OCI-LY7 (cell line): ENCODE results near the gene FMN1. TPM values are rescaled to one million over a fixed set of nuclear protein-coding genes. Genes with fewer than 3 reads are reported as not detected.

Source experiments
- BruUV-seq: library from RNA; stranded (reverse); fragments of 400-500 nt; replicated peaks from 2 replicates; lab custom pipeline; 2021; lab: Mats Ljungman, UMichigan
- CTCF ChIA-PET: fragments of 300-600 bp; sonication (Branson Sonifier 250); formaldehyde crosslinking; loops from one replicate; lab custom pipeline; 2022; ENCODE audit warnings: antibody characterized with exemption; ENCODE audit not compliant: unreplicated experiment; lab: Charles Lee
- POLR2A ChIA-PET: fragments of 300-600 bp; sonication (Branson Sonifier 250); formaldehyde crosslinking; loops from one replicate; lab custom pipeline; 2022; ENCODE audit warnings: antibody characterized with exemption; lab: Charles Lee
- DNase-seq: peaks from one replicate; pipeline ENCODE4 v3.0.0-alpha.2; 2015; ENCODE audit warnings: low spot score
- H2AFZ ChIP-seq: fragments of 200-600 bp; sonication (generic), shearing (Covaris generic); 2 replicates; pipeline ENCODE4 v1.6.1; 2014; ENCODE audit warnings: mild to moderate bottlenecking, antibody characterized with exemption, low read length, moderate library complexity
- H3K27ac ChIP-seq: fragments of 200-600 bp; sonication (generic); 2 replicates; pipeline ENCODE4 v1.5.1; 2014; ENCODE audit warnings: mixed run types, low read depth, mild to moderate bottlenecking, moderate library complexity, low read length, inconsistent platforms; ENCODE audit not compliant: poor library complexity, severe bottlenecking
- H3K36me3 ChIP-seq: fragments of 200-600 bp; sonication (generic); 2 replicates; pipeline ENCODE4 v1.6.1; 2014; ENCODE audit warnings: mild to moderate bottlenecking, antibody characterized with exemption, low read length, moderate library complexity, mixed read lengths; ENCODE audit not compliant: insufficient read depth
- H3K4me1 ChIP-seq: fragments of 200-600 bp; sonication (generic); 2 replicates; pipeline ENCODE4 v1.5.1; 2014; ENCODE audit warnings: mild to moderate bottlenecking, low read length; ENCODE audit not compliant: insufficient read depth, poor library complexity, severe bottlenecking
- H3K4me2 ChIP-seq: fragments of 200-600 bp; sonication (generic); 2 replicates; pipeline ENCODE4 v1.6.1; 2014; ENCODE audit warnings: mild to moderate bottlenecking, low read length
- H3K4me3 ChIP-seq: fragments of 200-600 bp; sonication (generic); 2 replicates; pipeline ENCODE4 v1.5.1; 2014; ENCODE audit warnings: mild to moderate bottlenecking, low read depth, low read length; ENCODE audit not compliant: poor library complexity, severe bottlenecking
- H3K79me2 ChIP-seq: fragments of 200-600 bp; sonication (generic); 2 replicates; pipeline ENCODE4 v1.6.1; 2016; ENCODE audit warnings: low read depth, mild to moderate bottlenecking, low read length, moderate library complexity, mixed read lengths; ENCODE audit not compliant: insufficient read depth
- H3K9me2 ChIP-seq: fragments of 200-600 bp; sonication (generic); 2 replicates; pipeline ENCODE4 v1.6.1; 2016; ENCODE audit warnings: mild to moderate bottlenecking, low read length, mixed read lengths; ENCODE audit not compliant: insufficient read depth
- H3K9me3 ChIP-seq: fragments of 200-600 bp; sonication (generic); 2 replicates; pipeline ENCODE4 v1.6.1; 2014; ENCODE audit warnings: mild to moderate bottlenecking, mixed run types, low read length, mixed read lengths
- H4K20me1 ChIP-seq: fragments of 200-600 bp; sonication (generic); 2 replicates; pipeline ENCODE4 v1.6.1; 2014; ENCODE audit warnings: mild to moderate bottlenecking, antibody characterized with exemption, low read length, moderate library complexity, mixed read lengths; ENCODE audit not compliant: insufficient read depth
- EZH2phosphoT487 ChIP-seq: fragments of 200-600 bp; sonication (generic); IDR thresholded peaks from 2 replicates; pipeline ENCODE4 v1.6.1; 2018; ENCODE audit warnings: low read depth, borderline replicate concordance, mild to moderate bottlenecking, mixed run types, antibody characterized with exemption, low read length, moderate library complexity, mixed read lengths
- intact Hi-C: fragments of 100-400 bp; cut with micrococcal nuclease; formaldehyde crosslinking; loops from one replicate; pipeline ENCODE4 v1.10.0; 2022; ENCODE audit not compliant: unreplicated experiment
- total RNA-seq, 2 experiments: library from RNA; depleted of rRNA in 1 of 2; stranded (reverse); fragments of >200 nt in 1 of 2; shearing (Covaris generic) in 1 of 2; gene quantifications; 2 replicates each; pipeline ENCODE4 v1.2.3, GENCODE V29; 2014 to 2022
- TF ChIP-seq, protein P1 (sequence below): fragments of 200-600 bp; sonication (generic); conservative IDR thresholded peaks from 2 replicates; pipeline ENCODE4 v1.5.1; 2014; ENCODE audit warnings: mild to moderate bottlenecking, antibody characterized with exemption, low read length, moderate library complexity, mixed read lengths

Gene FMN1
- total RNA-seq, 2 experiments from 2014 or later, result 3.2 to 4.2 TPM

DNA sequence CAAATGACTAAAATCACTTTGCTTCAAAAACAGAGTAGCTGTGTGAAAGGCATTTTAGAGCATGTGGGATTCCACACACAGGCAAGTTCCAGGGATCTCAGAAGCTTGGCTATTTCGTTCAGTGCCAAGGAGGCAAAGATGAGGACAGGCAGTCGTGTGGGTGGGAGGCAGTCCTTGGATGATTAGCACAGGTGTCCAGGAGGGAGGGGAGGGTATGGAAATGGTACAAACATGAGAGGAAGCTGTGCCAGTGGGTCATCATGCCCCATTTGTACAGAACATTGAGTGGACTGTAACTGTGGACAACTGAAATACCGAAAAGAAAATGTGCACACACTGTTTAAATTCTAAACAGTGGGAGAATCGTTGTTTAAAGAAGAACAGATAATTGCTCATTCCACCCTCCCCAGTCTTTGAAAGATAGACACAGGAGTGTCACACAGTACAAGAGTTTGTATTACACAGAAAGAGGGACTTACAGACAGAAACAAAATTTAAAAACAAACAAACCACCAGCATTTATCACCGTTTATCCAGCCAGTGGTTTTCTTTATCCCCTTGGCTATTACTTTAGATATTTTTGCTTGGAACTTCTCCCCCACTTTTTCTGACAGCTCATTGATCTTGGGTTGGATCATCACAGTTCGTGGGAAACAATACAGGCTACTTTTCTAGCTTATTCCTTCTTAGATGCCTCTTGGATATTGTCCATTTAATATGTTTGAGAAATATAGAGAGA lies 353.8 kb downstream of the FMN1 start:
- no peak for DNase-seq
- CTCF ChIA-PET, result no interaction called here
- Histone ChIP-seq H3K4me3 (no peak overlapping the region), H4K20me1 (no peaks in the 10 kb centered on the region), H2AFZ (no peak overlapping the region), H3K79me2 (no peaks in the 10 kb centered on the region), H3K36me3 (no peaks in the 10 kb centered on the region), H3K27ac (no peak overlapping the region), H3K9me2 (no peaks in the 10 kb centered on the region), H3K4me1 (no peaks in the 10 kb centered on the region), H3K4me2 (no peak overlapping the region), H3K9me3 (no peaks in the 10 kb centered on the region)
- intact Hi-C loops, result loop anchor here (5.0 kb wide), 2 partner anchors 117 to 178 kb away; no protein-coding TSS in a partner anchor
- TF ChIP-seq, protein P1, sequence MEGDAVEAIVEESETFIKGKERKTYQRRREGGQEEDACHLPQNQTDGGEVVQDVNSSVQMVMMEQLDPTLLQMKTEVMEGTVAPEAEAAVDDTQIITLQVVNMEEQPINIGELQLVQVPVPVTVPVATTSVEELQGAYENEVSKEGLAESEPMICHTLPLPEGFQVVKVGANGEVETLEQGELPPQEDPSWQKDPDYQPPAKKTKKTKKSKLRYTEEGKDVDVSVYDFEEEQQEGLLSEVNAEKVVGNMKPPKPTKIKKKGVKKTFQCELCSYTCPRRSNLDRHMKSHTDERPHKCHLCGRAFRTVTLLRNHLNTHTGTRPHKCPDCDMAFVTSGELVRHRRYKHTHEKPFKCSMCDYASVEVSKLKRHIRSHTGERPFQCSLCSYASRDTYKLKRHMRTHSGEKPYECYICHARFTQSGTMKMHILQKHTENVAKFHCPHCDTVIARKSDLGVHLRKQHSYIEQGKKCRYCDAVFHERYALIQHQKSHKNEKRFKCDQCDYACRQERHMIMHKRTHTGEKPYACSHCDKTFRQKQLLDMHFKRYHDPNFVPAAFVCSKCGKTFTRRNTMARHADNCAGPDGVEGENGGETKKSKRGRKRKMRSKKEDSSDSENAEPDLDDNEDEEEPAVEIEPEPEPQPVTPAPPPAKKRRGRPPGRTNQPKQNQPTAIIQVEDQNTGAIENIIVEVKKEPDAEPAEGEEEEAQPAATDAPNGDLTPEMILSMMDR, result no peak
- TF ChIP-seq EZH2phosphoT487, result no peak
- BruUV-seq, result no TSS peak
- POLR2A ChIA-PET, result interaction anchor here (1.2 kb wide), 1 partner anchor 18 kb away, joined by 3 read pairs; no protein-coding TSS in a partner anchor

DNA sequence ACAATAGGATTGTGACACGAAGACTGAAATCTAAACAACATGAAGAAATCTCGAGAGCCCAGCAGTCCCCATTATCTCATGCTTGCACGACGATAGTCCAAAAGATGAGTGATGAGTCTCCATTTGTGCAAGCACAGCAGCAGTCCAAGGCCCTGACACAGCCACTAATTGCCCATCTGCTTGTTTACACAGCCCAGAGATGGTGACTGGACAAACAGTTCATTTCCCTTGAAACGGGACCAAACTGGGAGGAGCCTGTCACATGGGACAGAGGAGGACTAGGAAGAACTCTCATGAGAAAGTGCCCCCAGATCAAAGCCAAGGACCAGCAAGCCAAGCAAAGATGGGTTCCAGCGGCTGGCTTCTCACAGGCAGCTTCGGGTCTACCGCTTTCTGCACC lies 355.7 kb downstream of the FMN1 start:
- BruUV-seq, result no TSS peak
- H3K79me2 ChIP-seq, result no peaks in the 10 kb centered on the region
- intact Hi-C loops, result no loop called here
- no peak overlapping the region for H3K27ac ChIP-seq
- no peak for TF ChIP-seq EZH2phosphoT487
- TF ChIP-seq, protein P1, result no peak
- no peaks in the 10 kb centered on the region for H3K36me3 ChIP-seq
- CTCF ChIA-PET, result no interaction called here
- POLR2A ChIA-PET, result no interaction called here
- no peak overlapping the region for H3K4me3 ChIP-seq
- no peaks in the 10 kb centered on the region for H3K9me2 ChIP-seq
- no peak for DNase-seq
- peaks cover 10% of the 10 kb centered on the region for H3K4me1 ChIP-seq
- H4K20me1 ChIP-seq, result no peaks in the 10 kb centered on the region
- no peak overlapping the region for H2AFZ ChIP-seq
- H3K4me2 ChIP-seq, result no peak overlapping the region
- no peaks in the 10 kb centered on the region for H3K9me3 ChIP-seq

- ChIA-PET POLR2A (interaction anchor here (0.6 kb wide), 1 partner anchor 149 kb away, joined by 6 read pairs; no protein-coding TSS in a partner anchor), CTCF (no interaction called here)
- BruUV-seq, result no TSS peak
- TF ChIP-seq, protein P1, result no peak
- no peak for TF ChIP-seq EZH2phosphoT487
- H3K4me2 ChIP-seq, result no peak overlapping the region
- H3K4me1 ChIP-seq, result peaks cover 11% of the 10 kb centered on the region
- H2AFZ ChIP-seq, result no peak overlapping the region
- no peaks in the 10 kb centered on the region for H3K9me3 ChIP-seq
- H3K79me2 ChIP-seq, result no peaks in the 10 kb centered on the region
- no peak overlapping the region for H3K27ac ChIP-seq
- no peaks in the 10 kb centered on the region for H3K9me2 ChIP-seq
- H4K20me1 ChIP-seq, result no peaks in the 10 kb centered on the region
- H3K36me3 ChIP-seq, result no peaks in the 10 kb centered on the region
- no peak overlapping the region for H3K4me3 ChIP-seq
- DNase-seq, result no peak
- intact Hi-C loops, result no loop called here
Observed at GRCh38 chr15:32838338-32838737, 356.2 kb downstream of the FMN1 start.
